ENCODE data around the gene RTL10. TPM values are rescaled to one million over a fixed set of nuclear protein-coding genes. Genes with fewer than 3 reads are reported as not detected.

The RTL10 gene
- total and polyA plus RNA-seq, 10 of the 15 experiments (the other 5 are each of a cell fraction or from before 2014, with no cell fraction given): 5.3 to 18.1 (median 10.3) TPM

- FAIRE-seq (no peak), DNase-seq (ENCODE audit: low read depth, low spot score) (no peak), ATAC-seq (no peak)
- WGBS (ENCODE audit: insufficient coverage, insufficient replicate concordance, low lambda C conversion rate, missing lambda C conversion rate): 67% methylated on average over 10 of the region's 10 CpGs
- Histone ChIP-seq H3K4me3 (no peak overlapping the region), H4K20me1 (ENCODE audit: control insufficient read depth, insufficient read depth) (no peaks in the 10 kb centered on the region), H3K36me3 (ENCODE audit: control insufficient read depth in 2 of 2, insufficient read depth in 2 of 2, low read length in 1 of 2) (no peaks in the 10 kb centered on the region), H3K4me2 (ENCODE audit: control insufficient read depth, insufficient read depth) (no peak overlapping the region), H2AFZ (ENCODE audit: control insufficient read depth, low read depth, low read length) (no peak overlapping the region), H3K9me3 (replicated peaks; ENCODE audit: control insufficient read depth, insufficient read depth, low read length) (no peaks in the 10 kb centered on the region), H3K27me3 (replicated peaks in 1 of 2; ENCODE audit: control insufficient read depth in 2 of 2, insufficient read depth in 2 of 2, low read length in 1 of 2) (no peaks in the 10 kb centered on the region), H3K4me1 (ENCODE audit: control insufficient read depth, insufficient read depth, low read length) (peaks cover 1% of the 10 kb centered on the region), H3K79me2 (ENCODE audit: control insufficient read depth, insufficient read depth, low read length) (no peaks in the 10 kb centered on the region), H3K27ac (ENCODE audit: control insufficient read depth, insufficient read depth) (no peak overlapping the region), H3K9ac (ENCODE audit: control insufficient read depth, insufficient read depth, low read length) (no peak overlapping the region)
- intact Hi-C loops (cut with micrococcal nuclease; ENCODE audit: unreplicated experiment): no loop called here
- CTCF ChIA-PET: no interaction called here
- SMC1A ChIA-PET (ENCODE audit: uncharacterized antibody, unreplicated experiment): no interaction called here
- RAD21 ChIA-PET (ENCODE audit: unreplicated experiment): no interaction called here
- POLR2A ChIA-PET: no interaction called here
- no TSS peak for BruUV-seq (replicated peaks)
- in situ Hi-C loops (cut with MboI): no loop called here
- TF ChIP-seq SPI1 (IDR thresholded peaks at IDR 0.05; ENCODE audit: borderline replicate concordance, insufficient read depth, low read depth, low read length) (no peak), ATF2 (IDR thresholded peaks at IDR 0.05; ENCODE audit: low read length) (no peak), CEBPZ (IDR thresholded peaks at IDR 0.05; ENCODE audit: low read depth, low read length) (no peak), USF2 (IDR thresholded peaks at IDR 0.05; ENCODE audit: borderline replicate concordance, low read depth, low read length) (no peak), RELA (IDR thresholded peaks at IDR 0.05; ENCODE audit: borderline replicate concordance, partially characterized antibody) (no peak), MEF2A (IDR thresholded peaks at IDR 0.05; ENCODE audit: insufficient read depth, low read depth, low read length) (no peak), TCF12 (IDR thresholded peaks at IDR 0.05; ENCODE audit: low read depth, low read length) (no peak), E4F1 (IDR thresholded peaks at IDR 0.05; ENCODE audit: borderline replicate concordance, partially characterized antibody) (no peak), CBX3 (IDR thresholded peaks at IDR 0.05; ENCODE audit: borderline replicate concordance, low read depth) (no peak), ASH2L (IDR thresholded peaks at IDR 0.05; ENCODE audit: borderline replicate concordance, low read depth) (no peak), SMAD5 (IDR thresholded peaks at IDR 0.05; ENCODE audit: low read depth) (no peak)
These were observed 27.2 kb downstream of the RTL10 start for GRCh38 chr22:19827341-19828034.
